K562 (cell line): Measurements from ENCODE around the gene DSCAM.

ENCODE experiments used
- CREM ChIP-seq: IDR thresholded peaks from 2 replicates; pipeline ENCODE4 v1.6.1; 2014; ENCODE audit warnings: antibody characterized with exemption, low read depth
- EZH2 ChIP-seq: IDR thresholded peaks from 2 replicates; pipeline ENCODE4 v1.6.1; 2012; ENCODE audit warnings: low read depth, mild to moderate bottlenecking, inconsistent platforms, low read length, borderline replicate concordance
- MYC ChIP-seq, 2 experiments: fragments of 250-450 bp in 1 of 2; sonication (Bioruptor Pico) in 1 of 2; IDR thresholded peaks; 2 replicates each; pipeline versions ENCODE4 v1.5.1 to v1.6.1; 2012 to 2021; ENCODE audit warnings: low read depth in 2 of 2, borderline replicate concordance in 1 of 2, improper control_type of control experiment in 1 of 2, low read length in 1 of 2, mild to moderate bottlenecking in 1 of 2, moderate library complexity in 1 of 2
- NFRKB ChIP-seq: fragments of 450-650 bp; IDR thresholded peaks from 2 replicates; pipeline ENCODE4 v1.6.1; 2016; ENCODE audit warnings: low read depth
- RBM15 ChIP-seq: fragments of 200-400 bp; formaldehyde crosslinking; IDR thresholded peaks from 2 replicates; pipeline ENCODE4 v1.6.1; 2018; ENCODE audit warnings: mild to moderate bottlenecking, low read length, moderate library complexity; ENCODE audit not compliant: insufficient read depth
- SNIP1 ChIP-seq: fragments of 450-650 bp; IDR thresholded peaks from 2 replicates; pipeline ENCODE4 v1.7.1; 2017; ENCODE audit warnings: low read depth, mild to moderate bottlenecking
- TAF1 ChIP-seq: IDR thresholded peaks from 2 replicates; pipeline ENCODE4 v1.6.1; 2011; ENCODE audit warnings: mild to moderate bottlenecking, low read length, moderate library complexity; ENCODE audit not compliant: insufficient read depth, control insufficient read depth, severe bottlenecking; ENCODE audit errors: extremely low read depth
- TF ChIP-seq, protein P1 (sequence below), 3 experiments: IDR thresholded peaks in 2 of 3; conservative IDR thresholded peaks in 1 of 3; 2 replicates each; pipeline ENCODE4 v1.5.1; 2011 to 2012; ENCODE audit warnings: low read length in 3 of 3, mild to moderate bottlenecking in 3 of 3, control low read depth in 2 of 3, improper control_type of control experiment in 1 of 3, inconsistent platforms in 1 of 3, low read depth in 1 of 3, mixed read lengths in 1 of 3, moderate library complexity in 1 of 3; ENCODE audit not compliant: insufficient read depth in 2 of 3
- TF ChIP-seq, protein P2 (sequence below): sonication (generic); formaldehyde crosslinking; IDR thresholded peaks from 2 replicates; pipeline ENCODE4 v1.8.0; 2022; ENCODE audit warnings: mild to moderate bottlenecking, missing genetic modification reagents, borderline replicate concordance
- TF ChIP-seq, protein P3 (sequence below): fragments of 450-650 bp; IDR thresholded peaks from 2 replicates; pipeline ENCODE4 v1.6.1; 2016

DNA sequence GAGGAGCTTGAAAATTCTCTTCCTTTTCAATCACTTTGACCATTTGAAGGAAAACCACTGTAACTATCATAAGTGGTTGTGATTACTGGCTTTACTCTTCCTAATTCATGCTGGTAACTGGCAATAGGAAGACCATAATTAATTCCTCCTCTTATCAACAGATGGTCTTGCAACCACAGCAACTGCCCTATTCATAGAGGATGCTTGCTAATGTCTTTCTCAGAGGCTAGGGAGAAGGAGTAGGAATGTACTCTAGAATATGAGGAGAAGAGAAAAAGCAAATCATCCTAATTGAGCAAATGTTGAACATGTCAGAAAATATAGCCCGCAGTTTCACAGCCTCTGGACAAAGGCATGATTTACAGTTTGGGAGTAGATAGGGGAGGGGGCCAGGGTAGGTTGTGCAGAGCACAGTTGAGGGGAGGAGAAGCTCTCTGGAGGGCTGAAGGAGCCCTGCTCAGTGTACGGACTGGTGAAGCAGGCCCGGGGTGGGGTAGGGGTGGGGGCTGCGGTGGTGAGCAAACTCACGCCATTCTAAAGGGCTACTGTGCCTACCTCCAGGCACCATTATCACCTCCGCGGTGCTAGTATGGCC, 786.8 kb downstream of the DSCAM start:
- TF ChIP-seq NFRKB (no peak), RBM15 (no peak), CREM (no peak), TAF1 (no peak), SNIP1 (no peak), EZH2 (no peak), MYC (IDR thresholded peaks at IDR 0.05; ENCODE audit: low read depth, low read length) (no peak), MYC (CRISPR knock-in tag; IDR thresholded peaks at IDR 0.05; ENCODE audit: borderline replicate concordance, low read depth) (no peak)
- TF ChIP-seq, protein P1, sequence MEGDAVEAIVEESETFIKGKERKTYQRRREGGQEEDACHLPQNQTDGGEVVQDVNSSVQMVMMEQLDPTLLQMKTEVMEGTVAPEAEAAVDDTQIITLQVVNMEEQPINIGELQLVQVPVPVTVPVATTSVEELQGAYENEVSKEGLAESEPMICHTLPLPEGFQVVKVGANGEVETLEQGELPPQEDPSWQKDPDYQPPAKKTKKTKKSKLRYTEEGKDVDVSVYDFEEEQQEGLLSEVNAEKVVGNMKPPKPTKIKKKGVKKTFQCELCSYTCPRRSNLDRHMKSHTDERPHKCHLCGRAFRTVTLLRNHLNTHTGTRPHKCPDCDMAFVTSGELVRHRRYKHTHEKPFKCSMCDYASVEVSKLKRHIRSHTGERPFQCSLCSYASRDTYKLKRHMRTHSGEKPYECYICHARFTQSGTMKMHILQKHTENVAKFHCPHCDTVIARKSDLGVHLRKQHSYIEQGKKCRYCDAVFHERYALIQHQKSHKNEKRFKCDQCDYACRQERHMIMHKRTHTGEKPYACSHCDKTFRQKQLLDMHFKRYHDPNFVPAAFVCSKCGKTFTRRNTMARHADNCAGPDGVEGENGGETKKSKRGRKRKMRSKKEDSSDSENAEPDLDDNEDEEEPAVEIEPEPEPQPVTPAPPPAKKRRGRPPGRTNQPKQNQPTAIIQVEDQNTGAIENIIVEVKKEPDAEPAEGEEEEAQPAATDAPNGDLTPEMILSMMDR (IDR thresholded peaks at IDR 0.05 in 2 of 3, conservative IDR thresholded peaks at IDR 0.05 in 1 of 3; ENCODE audit: insufficient read depth in 2 of 3, low read depth in 1 of 3, low read length in 3 of 3), result no peak
- TF ChIP-seq, protein P2, sequence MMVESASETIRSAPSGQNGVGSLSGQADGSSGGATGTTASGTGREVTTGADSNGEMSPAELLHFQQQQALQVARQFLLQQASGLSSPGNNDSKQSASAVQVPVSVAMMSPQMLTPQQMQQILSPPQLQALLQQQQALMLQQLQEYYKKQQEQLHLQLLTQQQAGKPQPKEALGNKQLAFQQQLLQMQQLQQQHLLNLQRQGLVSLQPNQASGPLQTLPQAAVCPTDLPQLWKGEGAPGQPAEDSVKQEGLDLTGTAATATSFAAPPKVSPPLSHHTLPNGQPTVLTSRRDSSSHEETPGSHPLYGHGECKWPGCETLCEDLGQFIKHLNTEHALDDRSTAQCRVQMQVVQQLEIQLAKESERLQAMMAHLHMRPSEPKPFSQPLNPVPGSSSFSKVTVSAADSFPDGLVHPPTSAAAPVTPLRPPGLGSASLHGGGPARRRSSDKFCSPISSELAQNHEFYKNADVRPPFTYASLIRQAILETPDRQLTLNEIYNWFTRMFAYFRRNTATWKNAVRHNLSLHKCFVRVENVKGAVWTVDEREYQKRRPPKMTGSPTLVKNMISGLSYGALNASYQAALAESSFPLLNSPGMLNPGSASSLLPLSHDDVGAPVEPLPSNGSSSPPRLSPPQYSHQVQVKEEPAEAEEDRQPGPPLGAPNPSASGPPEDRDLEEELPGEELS (CRISPR knock-in tag), result no peak
- TF ChIP-seq, protein P3, sequence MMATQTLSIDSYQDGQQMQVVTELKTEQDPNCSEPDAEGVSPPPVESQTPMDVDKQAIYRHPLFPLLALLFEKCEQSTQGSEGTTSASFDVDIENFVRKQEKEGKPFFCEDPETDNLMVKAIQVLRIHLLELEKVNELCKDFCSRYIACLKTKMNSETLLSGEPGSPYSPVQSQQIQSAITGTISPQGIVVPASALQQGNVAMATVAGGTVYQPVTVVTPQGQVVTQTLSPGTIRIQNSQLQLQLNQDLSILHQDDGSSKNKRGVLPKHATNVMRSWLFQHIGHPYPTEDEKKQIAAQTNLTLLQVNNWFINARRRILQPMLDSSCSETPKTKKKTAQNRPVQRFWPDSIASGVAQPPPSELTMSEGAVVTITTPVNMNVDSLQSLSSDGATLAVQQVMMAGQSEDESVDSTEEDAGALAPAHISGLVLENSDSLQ, result no peak
